Mammary epithelial cell (primary cell): ENCODE measurements around the gene MYL5.

Experiments
- EZH2 ChIP-seq: IDR thresholded peaks from 2 replicates; pipeline ENCODE4 v1.6.1; 2012; ENCODE audit warnings: low read length, inconsistent platforms, borderline replicate concordance
- TF ChIP-seq, protein P1 (sequence below), 2 donors: IDR thresholded peaks in 1 of 2; conservative IDR thresholded peaks in 1 of 2; 2 replicates each; pipeline ENCODE4 v1.5.1; 2011 to 2012; ENCODE audit warnings: inconsistent platforms in 2 of 2, low read length in 2 of 2, mild to moderate bottlenecking in 2 of 2, control low read depth in 1 of 2, low read depth in 1 of 2; ENCODE audit not compliant: insufficient read depth in 1 of 2; ENCODE audit errors: extremely low read depth in 1 of 2

DNA sequence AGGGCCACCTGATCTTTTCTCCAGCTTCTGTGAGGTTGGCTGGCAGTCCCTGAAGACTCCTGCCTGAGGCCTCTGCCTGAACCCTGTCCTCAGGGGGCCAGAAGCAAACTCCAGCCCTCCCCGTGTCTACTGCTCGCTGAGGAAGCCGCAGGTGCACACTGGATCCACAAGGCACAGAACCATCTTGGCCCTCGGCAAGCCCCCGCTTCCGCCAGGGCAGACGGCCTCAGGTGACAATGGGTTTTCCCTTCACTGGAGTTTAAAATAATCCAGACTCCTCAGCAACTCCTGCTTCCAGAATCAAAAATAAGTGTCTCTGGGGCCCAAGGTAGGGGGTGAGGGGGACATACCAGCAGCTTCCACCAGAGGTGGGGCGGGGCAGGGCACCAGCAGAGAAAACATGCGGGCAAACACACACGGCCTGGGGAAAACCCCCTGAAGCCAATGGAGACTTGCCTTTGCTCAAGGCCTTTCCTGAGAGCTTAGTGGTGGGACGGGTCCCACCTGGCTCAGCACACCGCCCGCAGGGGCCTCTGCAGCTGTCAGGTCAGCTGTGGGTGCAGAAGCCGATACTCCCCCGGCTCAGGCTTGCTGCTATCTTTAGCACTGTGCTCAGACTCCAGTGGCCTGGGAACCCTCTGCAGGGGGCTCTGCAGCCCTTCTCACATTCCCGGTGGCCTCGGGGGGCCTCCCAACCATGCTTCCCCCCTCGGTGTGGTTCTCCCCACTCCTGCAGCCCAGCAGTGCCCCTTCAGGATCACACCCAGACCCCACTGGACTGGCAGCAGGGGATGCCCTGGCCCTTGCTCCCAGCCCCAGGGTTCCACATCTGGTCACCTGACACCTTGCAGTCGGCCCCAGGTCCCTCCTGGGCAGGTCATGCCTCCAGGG lies 1.9 kb downstream of the MYL5 start:
- TF ChIP-seq, protein P1, sequence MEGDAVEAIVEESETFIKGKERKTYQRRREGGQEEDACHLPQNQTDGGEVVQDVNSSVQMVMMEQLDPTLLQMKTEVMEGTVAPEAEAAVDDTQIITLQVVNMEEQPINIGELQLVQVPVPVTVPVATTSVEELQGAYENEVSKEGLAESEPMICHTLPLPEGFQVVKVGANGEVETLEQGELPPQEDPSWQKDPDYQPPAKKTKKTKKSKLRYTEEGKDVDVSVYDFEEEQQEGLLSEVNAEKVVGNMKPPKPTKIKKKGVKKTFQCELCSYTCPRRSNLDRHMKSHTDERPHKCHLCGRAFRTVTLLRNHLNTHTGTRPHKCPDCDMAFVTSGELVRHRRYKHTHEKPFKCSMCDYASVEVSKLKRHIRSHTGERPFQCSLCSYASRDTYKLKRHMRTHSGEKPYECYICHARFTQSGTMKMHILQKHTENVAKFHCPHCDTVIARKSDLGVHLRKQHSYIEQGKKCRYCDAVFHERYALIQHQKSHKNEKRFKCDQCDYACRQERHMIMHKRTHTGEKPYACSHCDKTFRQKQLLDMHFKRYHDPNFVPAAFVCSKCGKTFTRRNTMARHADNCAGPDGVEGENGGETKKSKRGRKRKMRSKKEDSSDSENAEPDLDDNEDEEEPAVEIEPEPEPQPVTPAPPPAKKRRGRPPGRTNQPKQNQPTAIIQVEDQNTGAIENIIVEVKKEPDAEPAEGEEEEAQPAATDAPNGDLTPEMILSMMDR (conservative IDR thresholded peaks at IDR 0.05 in 1 of 2, IDR thresholded peaks at IDR 0.05 in 1 of 2; ENCODE audit: extremely low read depth in 1 of 2, insufficient read depth in 1 of 2, low read depth in 1 of 2, low read length in 2 of 2), result no peak
- no peak for TF ChIP-seq EZH2
